Small intestine (tissue), 7 donors: ENCODE results near the gene SREBF1. TPM values are rescaled to one million over a fixed set of nuclear protein-coding genes. Genes with fewer than 3 reads are reported as not detected.

Source experiments
- DNase-seq, 2 donors: peaks; one replicate each; pipeline versions ENCODE4 v3.0.0 to v3.0.0-alpha.2; 2013
- FAIRE-seq: peaks from 2 replicates; lab custom pipeline; 2012; peaks lifted over from hg19 to GRCh38; lab: Jason Lieb, UNC
- H3K27ac ChIP-seq, 3 donors: one replicate each; pipeline ENCODE4 v1.5.1; 2013; ENCODE audit warnings: low read length in 2 of 3, mild to moderate bottlenecking in 2 of 3, control low read depth in 1 of 3, inconsistent platforms in 1 of 3, low read depth in 1 of 3, moderate library complexity in 1 of 3
- H3K27me3 ChIP-seq, 3 donors: one replicate each; pipeline ENCODE4 v1.6.1; 2013; ENCODE audit warnings: low read length in 3 of 3, inconsistent platforms in 1 of 3; ENCODE audit not compliant: control insufficient read depth in 3 of 3, insufficient read depth in 3 of 3
- H3K36me3 ChIP-seq, 3 donors: one replicate each; pipeline ENCODE4 v1.6.1; 2013; ENCODE audit warnings: low read length in 3 of 3, inconsistent platforms in 1 of 3, low read depth in 1 of 3, mild to moderate bottlenecking in 1 of 3, moderate library complexity in 1 of 3; ENCODE audit not compliant: control insufficient read depth in 3 of 3, insufficient read depth in 2 of 3
- H3K4me1 ChIP-seq, 3 donors: one replicate each; pipeline ENCODE4 v1.6.1; 2013; ENCODE audit warnings: low read length in 2 of 3, inconsistent platforms in 1 of 3, low read depth in 1 of 3, mild to moderate bottlenecking in 1 of 3, moderate library complexity in 1 of 3; ENCODE audit not compliant: control insufficient read depth in 3 of 3, insufficient read depth in 2 of 3
- H3K4me3 ChIP-seq, 3 donors: one replicate each; pipeline ENCODE4 v1.5.1; 2013; ENCODE audit warnings: low read length in 3 of 3, control low read depth in 1 of 3, inconsistent platforms in 1 of 3, low read depth in 1 of 3, mild to moderate bottlenecking in 1 of 3, moderate library complexity in 1 of 3
- H3K9me3 ChIP-seq, 2 donors: one replicate each; pipeline ENCODE4 v1.6.1; 2013; ENCODE audit warnings: low read depth in 1 of 2, low read length in 1 of 2; ENCODE audit not compliant: control insufficient read depth in 2 of 2, insufficient read depth in 1 of 2
- WGBS, 3 donors: extraction: QIAGEN DNeasy Blood & Tissue Kit; methylation state at CpG; one replicate each; pipeline ENCODE4 v1.1.7; 2013; 5-methylcytosine and 5-hydroxymethylcytosine counted together
- polyA plus RNA-seq, 4 donors: library from polyadenylated mRNA; stranded (reverse) in 3 of 4; unstranded in 1 of 4; fragments of 200-250 nt in 3 of 4; fragments of 120-200 nt in 1 of 4; gene quantifications; one replicate each; pipeline versions ENCODE4 v1.2.1 to v1.2.3, GENCODE V29; 2013
- donor health status: healthy with polysubstance abuse.
- donor health status: control.
- donor health status: control.
- donor health status: Bipolar disorder and iron deficiency.
- donor health status: healthy.

The SREBF1 gene
- polyA plus RNA-seq, 4 donors, result 71.6 to 155 (median 105) TPM

GRCh38 chr17:17836250-17836817, 452 bp downstream of the SREBF1 start:
- peak overlapping the region; percentile 99 to 100 (median 99) for H3K27ac ChIP-seq
- no peak for FAIRE-seq
- no peaks in the 10 kb centered on the region for H3K9me3 ChIP-seq
- peak; percentile 97 to 100 for DNase-seq
- 0% methylated on average over 45 to 69 of the region's 69 CpGs for WGBS, 3 donors
- H3K4me1 ChIP-seq, result peaks cover 8 to 68% (median 11%) of the 10 kb centered on the region in 3 donors
- no peaks in the 10 kb centered on the region for H3K27me3 ChIP-seq
- H3K36me3 ChIP-seq, result peaks cover 0 to 30% (median 2%) of the 10 kb centered on the region in 3 donors
- peak overlapping the region; percentile 74 to 94 (median 82) for H3K4me3 ChIP-seq

GRCh38 chr17:17835415-17836249, 1.2 kb downstream of the SREBF1 start:
- H3K9me3 ChIP-seq, result no peaks in the 10 kb centered on the region
- peak overlapping the region; percentile 89 to 99 (median 99) for H3K27ac ChIP-seq
- DNase-seq, result no peak
- H3K4me3 ChIP-seq, result peak overlapping the region in 2 of 3 donors; percentile 47 to 82
- H3K36me3 ChIP-seq, result peaks cover 0 to 38% (median 2%) of the 10 kb centered on the region in 3 donors
- FAIRE-seq, result no peak
- 25 to 27% (median 25%) methylated on average over 25 of the region's 25 CpGs for WGBS, 3 donors
- H3K4me1 ChIP-seq, result peaks cover 8 to 68% (median 9%) of the 10 kb centered on the region in 3 donors
- no peaks in the 10 kb centered on the region for H3K27me3 ChIP-seq

GRCh38 chr17:17834974-17835373, 1.8 kb downstream of the SREBF1 start:
- peaks cover 8 to 68% (median 15%) of the 10 kb centered on the region in 3 donors for H3K4me1 ChIP-seq
- H3K27me3 ChIP-seq, result no peaks in the 10 kb centered on the region
- no peak for FAIRE-seq
- peaks cover 0 to 41% (median 2%) of the 10 kb centered on the region in 3 donors for H3K36me3 ChIP-seq
- peak in 1 of 2 donors; percentile 33 for DNase-seq
- no peaks in the 10 kb centered on the region for H3K9me3 ChIP-seq
- H3K27ac ChIP-seq, result peak overlapping the region; percentile 32 to 99 (median 99)
- 69 to 77% (median 69%) methylated on average over 4 of the region's 4 CpGs for WGBS, 3 donors
- peak overlapping the region in 2 of 3 donors; percentile 47 to 82 for H3K4me3 ChIP-seq

- H3K4me1 ChIP-seq, result peaks cover 8 to 60% (median 15%) of the 10 kb centered on the region in 3 donors
- WGBS, 3 donors, result 73 to 79% (median 76%) methylated on average over 8 of the region's 8 CpGs
- H3K9me3 ChIP-seq, result no peaks in the 10 kb centered on the region
- H3K27ac ChIP-seq, result no peak overlapping the region
- H3K27me3 ChIP-seq, result no peaks in the 10 kb centered on the region
- H3K4me3 ChIP-seq, result no peak overlapping the region
- no peak for FAIRE-seq
- no peak for DNase-seq
- peaks cover 0 to 47% (median 2%) of the 10 kb centered on the region in 3 donors for H3K36me3 ChIP-seq
These were observed 3.0 kb downstream of the SREBF1 start for GRCh38 chr17:17833658-17834357.

- FAIRE-seq (no peak), DNase-seq (no peak)
- H3K27me3 ChIP-seq, result no peaks in the 10 kb centered on the region
- peak overlapping the region in 2 of 3 donors; percentile 24 to 42 for H3K27ac ChIP-seq
- WGBS, 3 donors, result 82 to 95% (median 88%) methylated on average over 2 of the region's 2 CpGs
- no peaks in the 10 kb centered on the region for H3K9me3 ChIP-seq
- H3K36me3 ChIP-seq, result peaks cover 0 to 65% (median 2%) of the 10 kb centered on the region in 3 donors
- peaks cover 2 to 44% (median 11%) of the 10 kb centered on the region in 3 donors for H3K4me1 ChIP-seq
- H3K4me3 ChIP-seq, result no peak overlapping the region
These were observed 4.8 kb downstream of the SREBF1 start for GRCh38 chr17:17832032-17832363.

- Histone ChIP-seq H3K27ac (peak overlapping the region in 2 of 3 donors; percentile 32 to 42), H3K27me3 (no peaks in the 10 kb centered on the region), H3K4me1 (peaks cover 2 to 47% (median 11%) of the 10 kb centered on the region in 3 donors), H3K9me3 (no peaks in the 10 kb centered on the region), H3K36me3 (peaks cover 0 to 71% (median 2%) of the 10 kb centered on the region in 3 donors), H3K4me3 (no peak overlapping the region)
- WGBS, 3 donors, result 82 to 85% (median 85%) methylated on average over 12 of the region's 12 CpGs
- no peak for DNase-seq
- FAIRE-seq, result no peak
These were observed 5.4 kb downstream of the SREBF1 start for GRCh38 chr17:17831208-17832031.

GRCh38 chr17:17830740-17831207, 6.0 kb downstream of the SREBF1 start:
- H3K27me3 ChIP-seq, result no peaks in the 10 kb centered on the region
- DNase-seq (peak; percentile 56 to 89), FAIRE-seq (no peak)
- 24 to 56% (median 36%) methylated on average over 6 of the region's 6 CpGs for WGBS, 3 donors
- peaks cover 2 to 52% (median 11%) of the 10 kb centered on the region in 3 donors for H3K4me1 ChIP-seq
- H3K9me3 ChIP-seq, result no peaks in the 10 kb centered on the region
- H3K36me3 ChIP-seq, result peaks cover 0 to 74% (median 2%) of the 10 kb centered on the region in 3 donors
- H3K4me3 ChIP-seq, result no peak overlapping the region
- peak overlapping the region; percentile 6 to 77 (median 32) for H3K27ac ChIP-seq
